GM12873 (cell line): Measurements from ENCODE around the gene SUSD2.

Experiments
- CTCF ChIP-seq: IDR thresholded peaks from 2 replicates; pipeline ENCODE4 v1.5.1; 2012; ENCODE audit warnings: low read depth, mild to moderate bottlenecking, moderate library complexity, low read length, control low read depth; ENCODE audit not compliant: insufficient read depth; ENCODE audit errors: missing control alignments

Gene SUSD2

GRCh38 chr22:24146194-24146616 is 35.1 kb upstream of the SUSD2 start:
- TF ChIP-seq CTCF, result no peak

DNA sequence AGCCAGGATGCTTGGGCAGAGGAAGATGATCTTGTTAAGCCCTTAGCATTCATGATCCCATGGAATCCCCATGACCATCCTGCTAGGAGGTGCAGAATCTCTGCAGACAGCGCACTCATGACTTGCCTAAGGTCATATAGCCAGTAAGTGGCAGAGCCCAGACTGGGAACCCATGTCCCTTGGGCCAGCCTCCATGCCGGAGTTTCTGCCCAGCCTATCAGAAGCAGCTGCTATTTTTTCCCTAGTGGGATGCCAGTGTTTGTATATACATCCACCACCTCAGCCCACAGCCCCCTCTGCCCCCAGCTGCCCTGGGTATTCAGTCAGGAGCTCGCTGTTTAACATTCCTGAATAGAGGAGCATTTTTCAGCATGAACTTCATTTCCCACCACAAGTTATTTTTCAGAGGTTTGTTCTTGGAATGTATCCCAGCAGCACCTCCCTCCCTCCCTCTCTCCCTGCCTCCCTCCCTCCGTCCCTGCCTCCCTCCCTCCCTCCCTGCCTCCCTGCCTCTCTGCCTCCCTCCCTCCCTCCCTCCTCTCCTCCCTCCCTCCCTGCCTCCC is 34.4 kb upstream of the SUSD2 start:
- no peak for TF ChIP-seq CTCF

DNA sequence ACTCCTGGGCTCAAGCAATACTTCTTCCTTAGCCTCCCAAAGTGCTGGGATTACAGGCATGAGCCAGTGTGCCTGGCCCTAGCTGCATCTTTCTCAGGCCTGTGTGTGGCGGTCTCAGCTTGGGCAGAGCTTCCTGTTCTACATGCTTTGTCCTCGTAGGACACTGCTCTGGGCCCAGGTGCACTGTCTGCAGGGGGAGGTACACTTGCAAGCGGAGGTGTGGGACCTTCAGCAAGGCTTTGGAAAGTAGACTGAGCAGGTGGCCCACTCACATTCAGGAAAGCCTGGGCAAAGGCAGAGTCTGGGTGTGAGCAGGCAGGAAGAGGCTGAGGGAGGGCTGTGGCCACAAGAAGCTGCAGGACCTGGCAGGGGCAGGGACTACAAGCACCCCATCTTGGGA is 33.6 kb upstream of the SUSD2 start:
- no peak for TF ChIP-seq CTCF

DNA sequence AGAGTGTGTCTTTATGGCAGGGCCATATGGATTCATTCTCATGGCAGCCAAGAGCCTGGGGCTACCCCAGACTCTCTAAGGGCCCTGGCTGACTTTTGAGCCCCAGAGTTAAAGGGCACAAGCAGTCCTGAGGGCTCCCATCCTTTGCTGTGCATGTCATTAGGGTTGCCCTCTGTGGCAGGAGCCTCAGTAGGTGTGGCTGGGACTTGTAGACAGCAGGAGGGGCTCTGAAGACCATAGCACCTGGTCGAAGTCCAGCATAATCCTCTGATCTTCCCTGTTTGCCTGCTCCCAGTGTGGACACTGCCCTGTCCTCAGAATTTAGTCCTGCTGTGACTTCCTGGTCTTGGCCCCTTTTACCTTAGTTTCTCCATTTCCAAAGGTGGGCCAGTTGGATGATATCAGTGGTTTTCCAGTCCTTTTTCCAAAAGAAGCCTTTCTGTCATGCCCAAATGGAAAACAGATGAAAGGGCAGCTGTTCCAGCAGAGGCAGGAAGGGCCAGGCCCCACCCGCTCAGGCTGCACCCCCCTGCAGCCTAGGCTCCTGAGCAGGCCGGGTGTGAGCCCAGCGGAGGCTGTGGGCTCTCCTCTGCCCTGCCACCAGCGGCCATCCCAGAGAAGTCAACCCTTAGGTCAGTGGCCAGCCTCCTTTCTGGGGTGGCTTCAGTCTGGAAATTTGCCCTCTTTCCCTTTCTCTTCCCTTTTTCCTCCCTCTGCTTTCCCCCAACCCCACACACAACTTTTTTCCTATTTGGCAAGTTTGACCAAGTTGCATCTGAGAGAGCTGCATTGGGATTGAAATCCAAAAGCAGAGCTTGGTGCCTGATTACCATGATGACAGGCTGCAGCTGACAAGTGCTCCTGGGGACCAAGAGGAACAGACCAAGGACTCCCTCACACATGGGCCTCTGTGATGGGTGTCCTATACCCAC is 32.8 kb upstream of the SUSD2 start:
- no peak for TF ChIP-seq CTCF

- TF ChIP-seq CTCF, result no peak
Measured at GRCh38 chr22:24149198-24149590, 32.1 kb upstream of the SUSD2 start.

DNA sequence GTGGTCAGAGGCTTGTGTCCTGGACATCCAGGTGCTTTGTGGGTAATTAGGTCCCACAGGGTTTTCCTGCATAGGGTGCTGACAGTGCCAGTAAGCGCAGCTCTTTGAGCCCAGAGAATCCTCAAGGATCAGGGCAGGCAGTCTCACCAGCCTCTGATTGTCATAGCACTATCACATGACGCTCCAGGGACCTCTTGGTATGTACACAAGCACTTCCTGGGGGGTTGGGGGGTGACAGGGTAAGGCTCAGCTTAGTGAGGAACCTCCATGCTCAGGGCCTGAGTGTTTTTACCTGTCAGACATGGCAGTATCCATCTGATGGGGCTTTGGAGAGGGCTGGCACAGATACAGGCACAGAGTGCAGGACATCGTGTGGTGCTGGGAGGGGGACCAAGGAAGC is 27.9 kb upstream of the SUSD2 start:
- no peak for TF ChIP-seq CTCF

DNA sequence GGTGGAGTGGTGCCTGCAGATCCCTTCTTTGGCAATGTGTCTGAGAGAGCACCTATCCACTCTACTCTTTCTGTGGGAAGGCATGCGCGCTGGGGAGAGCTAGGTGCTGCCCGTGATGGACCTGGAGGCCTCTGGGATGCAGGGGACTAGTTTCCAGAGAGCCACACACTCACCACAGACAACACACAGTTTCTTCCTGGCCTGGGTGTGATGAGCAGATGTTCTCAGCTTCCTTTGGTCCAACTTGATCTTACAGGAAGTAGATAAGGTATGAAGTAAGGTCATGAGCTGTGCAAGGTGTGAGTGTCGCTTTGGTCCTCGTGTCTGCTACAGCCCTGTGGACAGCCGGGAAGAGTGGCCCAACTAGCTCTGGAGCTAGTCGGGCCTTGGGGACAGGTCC is 27.3 kb upstream of the SUSD2 start:
- TF ChIP-seq CTCF, result no peak
